Vagina (tissue), 2 donors: ENCODE measurements around the gene THBS3.

Experiments
- POLR2AphosphoS5 ChIP-seq, 2 donors: sonication (generic); formaldehyde crosslinking; IDR thresholded peaks; one replicate each; pipeline ENCODE4 v1.9.0; 2017; ENCODE audit warnings: antibody characterized with exemption in 2 of 2, mild to moderate bottlenecking in 2 of 2, low read depth in 1 of 2; ENCODE audit not compliant: insufficient read depth in 1 of 2
- TF ChIP-seq, protein P1 (sequence below), 3 experiments: fragments of 450-650 bp in 2 of 3; fragments of 200-600 bp in 1 of 3; sonication (generic) in 1 of 3; IDR thresholded peaks; one replicate each; pipeline ENCODE4 v1.5.1; 2017 to 2019; ENCODE audit warnings: antibody characterized with exemption in 3 of 3, mild to moderate bottlenecking in 2 of 3, moderate library complexity in 2 of 3

DNA sequence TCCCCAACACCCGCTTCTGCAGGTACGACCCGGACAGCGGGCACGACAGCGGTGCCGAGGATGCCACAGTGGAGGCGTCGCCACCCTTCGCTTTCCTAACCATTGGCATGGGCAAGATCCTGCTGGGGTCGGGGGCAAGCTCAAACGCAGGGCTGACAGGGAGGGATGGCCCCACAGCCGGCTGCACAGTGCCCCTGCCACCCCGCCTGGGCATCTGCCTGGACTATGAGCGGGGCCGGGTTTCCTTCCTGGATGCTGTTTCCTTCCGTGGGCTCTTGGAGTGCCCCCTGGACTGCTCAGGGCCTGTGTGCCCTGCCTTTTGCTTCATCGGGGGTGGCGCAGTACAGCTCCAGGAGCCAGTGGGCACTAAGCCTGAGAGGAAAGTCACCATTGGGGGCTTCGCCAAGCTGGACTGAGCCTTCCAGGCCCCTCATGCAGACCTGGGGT, 23.9 kb downstream of the THBS3 start:
- TF ChIP-seq POLR2AphosphoS5 (IDR thresholded peaks at IDR 0.05; ENCODE audit: insufficient read depth in 1 of 2, low read depth in 1 of 2): no peak
- TF ChIP-seq, protein P1, sequence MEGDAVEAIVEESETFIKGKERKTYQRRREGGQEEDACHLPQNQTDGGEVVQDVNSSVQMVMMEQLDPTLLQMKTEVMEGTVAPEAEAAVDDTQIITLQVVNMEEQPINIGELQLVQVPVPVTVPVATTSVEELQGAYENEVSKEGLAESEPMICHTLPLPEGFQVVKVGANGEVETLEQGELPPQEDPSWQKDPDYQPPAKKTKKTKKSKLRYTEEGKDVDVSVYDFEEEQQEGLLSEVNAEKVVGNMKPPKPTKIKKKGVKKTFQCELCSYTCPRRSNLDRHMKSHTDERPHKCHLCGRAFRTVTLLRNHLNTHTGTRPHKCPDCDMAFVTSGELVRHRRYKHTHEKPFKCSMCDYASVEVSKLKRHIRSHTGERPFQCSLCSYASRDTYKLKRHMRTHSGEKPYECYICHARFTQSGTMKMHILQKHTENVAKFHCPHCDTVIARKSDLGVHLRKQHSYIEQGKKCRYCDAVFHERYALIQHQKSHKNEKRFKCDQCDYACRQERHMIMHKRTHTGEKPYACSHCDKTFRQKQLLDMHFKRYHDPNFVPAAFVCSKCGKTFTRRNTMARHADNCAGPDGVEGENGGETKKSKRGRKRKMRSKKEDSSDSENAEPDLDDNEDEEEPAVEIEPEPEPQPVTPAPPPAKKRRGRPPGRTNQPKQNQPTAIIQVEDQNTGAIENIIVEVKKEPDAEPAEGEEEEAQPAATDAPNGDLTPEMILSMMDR (IDR thresholded peaks at IDR 0.05): no peak
